ENCODE data around the gene RXFP3.

GRCh38 chr5:33944543-33945132, 8.5 kb downstream of the RXFP3 start:
- TF ChIP-seq CTCF (IDR thresholded peaks at IDR 0.05) = no peak
- no peak for TF ChIP-seq EZH2 (IDR thresholded peaks at IDR 0.05)
- TF ChIP-seq EZH2phosphoT487 (IDR thresholded peaks at IDR 0.05) = no peak
